Activated naive CD8-positive, alpha-beta T cell treated with anti-CD3 and anti-CD28 coated beads, Interleukin-2, amount 50 U/mL, for 24 hours (primary cell): ENCODE measurements around the gene NET1.
"Not testable (repeated sequence)": the region's sequence is repeated elsewhere in the genome, so short reads cannot be mapped to it uniquely, and the experiment has no call there.

Source experiments
- ATAC-seq: fragments of 150-1000 bp; cut with Tn5 transposase; one replicate; pipeline ENCODE4 v1.10.0; 2021
- DNase-seq: peaks from one replicate; pipeline ENCODE4 v3.0.0; 2021
- H3K27ac Mint-ChIP-seq: one replicate; pipeline ENCODE4 v1.8.0; 2021; ENCODE audit warnings: mild to moderate bottlenecking, mixed read lengths
- H3K27me3 Mint-ChIP-seq: one replicate; pipeline ENCODE4 v1.8.0; 2021; ENCODE audit warnings: mixed read lengths
- H3K36me3 Mint-ChIP-seq: one replicate; pipeline ENCODE4 v1.8.0; 2021; ENCODE audit warnings: low read depth, mixed read lengths
- H3K4me1 Mint-ChIP-seq: one replicate; pipeline ENCODE4 v1.8.0; 2021; ENCODE audit warnings: mixed read lengths
- H3K4me3 Mint-ChIP-seq: one replicate; pipeline ENCODE4 v1.8.0; 2021; ENCODE audit warnings: mild to moderate bottlenecking, moderate library complexity, mixed read lengths
- H3K9me3 Mint-ChIP-seq: one replicate; pipeline ENCODE4 v1.8.0; 2021; ENCODE audit warnings: mixed read lengths

Gene NET1

GRCh38 chr10:5460468-5461202 lies 48.3 kb downstream of the NET1 start:
- Mint-ChIP-seq H3K27ac (no peak overlapping the region), H3K27me3 (no peaks in the 10 kb centered on the region), H3K36me3 (peaks cover 26% of the 10 kb centered on the region), H3K4me1 (peaks cover 8% of the 10 kb centered on the region), H3K9me3 (no peaks in the 10 kb centered on the region), H3K4me3 (no peak overlapping the region)
- no peak for ATAC-seq
- no peak for DNase-seq

GRCh38 chr10:5461203-5461588 lies 48.8 kb downstream of the NET1 start:
- ATAC-seq: no peak
- Mint-ChIP-seq H3K4me1 (peaks cover 8% of the 10 kb centered on the region), H3K9me3 (no peaks in the 10 kb centered on the region), H3K4me3 (no peak overlapping the region), H3K36me3 (peaks cover 23% of the 10 kb centered on the region), H3K27me3 (no peaks in the 10 kb centered on the region), H3K27ac (no peak overlapping the region)
- DNase-seq: no peak

- H3K4me1 Mint-ChIP-seq: peaks cover 8% of the 10 kb centered on the region
- ATAC-seq (no peak), DNase-seq (no peak)
- no peak overlapping the region for H3K4me3 Mint-ChIP-seq
- no peaks in the 10 kb centered on the region for H3K27me3 Mint-ChIP-seq
- no peak overlapping the region for H3K27ac Mint-ChIP-seq
- H3K36me3 Mint-ChIP-seq: peaks cover 16% of the 10 kb centered on the region
- H3K9me3 Mint-ChIP-seq: no peaks in the 10 kb centered on the region
These were observed 49.8 kb downstream of the NET1 start for GRCh38 chr10:5461914-5462840.

GRCh38 chr10:5462841-5463293 lies 50.5 kb downstream of the NET1 start:
- Mint-ChIP-seq H3K27ac (no peak overlapping the region), H3K4me3 (no peak overlapping the region), H3K4me1 (peaks cover 6% of the 10 kb centered on the region), H3K36me3 (peaks cover 13% of the 10 kb centered on the region), H3K27me3 (no peaks in the 10 kb centered on the region), H3K9me3 (no peaks in the 10 kb centered on the region)
- ATAC-seq: no peak
- DNase-seq: no peak

GRCh38 chr10:5464546-5464945 lies 52.2 kb downstream of the NET1 start:
- Mint-ChIP-seq H3K27ac (no peak overlapping the region), H3K9me3 (no peaks in the 10 kb centered on the region), H3K27me3 (no peaks in the 10 kb centered on the region), H3K4me1 (no peaks in the 10 kb centered on the region), H3K36me3 (peaks cover 2% of the 10 kb centered on the region), H3K4me3 (no peak overlapping the region)
- ATAC-seq (no peak), DNase-seq (no peak)

- no peak overlapping the region for H3K27ac Mint-ChIP-seq
- no peak overlapping the region for H3K4me3 Mint-ChIP-seq
- H3K4me1 Mint-ChIP-seq: no peaks in the 10 kb centered on the region
- no peaks in the 10 kb centered on the region for H3K36me3 Mint-ChIP-seq
- no peak for DNase-seq
- no peaks in the 10 kb centered on the region for H3K27me3 Mint-ChIP-seq
- H3K9me3 Mint-ChIP-seq: no peaks in the 10 kb centered on the region
- ATAC-seq: no peak
These were observed 53.7 kb downstream of the NET1 start for GRCh38 chr10:5465976-5466450.

GRCh38 chr10:5466451-5467206 lies 54.3 kb downstream of the NET1 start:
- no peak overlapping the region for H3K27ac Mint-ChIP-seq
- ATAC-seq: no peak
- H3K9me3 Mint-ChIP-seq: no peaks in the 10 kb centered on the region
- no peaks in the 10 kb centered on the region for H3K4me1 Mint-ChIP-seq
- H3K4me3 Mint-ChIP-seq: no peak overlapping the region
- H3K36me3 Mint-ChIP-seq: no peaks in the 10 kb centered on the region
- H3K27me3 Mint-ChIP-seq: no peaks in the 10 kb centered on the region
- DNase-seq: no peak

- H3K27ac Mint-ChIP-seq: no peak overlapping the region
- no peak overlapping the region for H3K4me3 Mint-ChIP-seq
- no peaks in the 10 kb centered on the region for H3K4me1 Mint-ChIP-seq
- DNase-seq (no peak), ATAC-seq (no peak)
- no peaks in the 10 kb centered on the region for H3K36me3 Mint-ChIP-seq
- H3K27me3 Mint-ChIP-seq: no peaks in the 10 kb centered on the region
- H3K9me3 Mint-ChIP-seq: no peaks in the 10 kb centered on the region
These were observed 54.8 kb downstream of the NET1 start for GRCh38 chr10:5467207-5467535.

GRCh38 chr10:5467634-5468255 lies 55.4 kb downstream of the NET1 start:
- Mint-ChIP-seq H3K27me3 (no peaks in the 10 kb centered on the region), H3K4me1 (no peaks in the 10 kb centered on the region), H3K4me3 (no peak overlapping the region), H3K36me3 (no peaks in the 10 kb centered on the region), H3K9me3 (no peaks in the 10 kb centered on the region), H3K27ac (no peak overlapping the region)
- DNase-seq: no peak
- ATAC-seq: no peak

- ATAC-seq (no peak), DNase-seq (no peak)
- Mint-ChIP-seq H3K27ac (no peak overlapping the region), H3K36me3 (no peaks in the 10 kb centered on the region), H3K4me3 (no peak overlapping the region), H3K4me1 (no peaks in the 10 kb centered on the region), H3K27me3 (no peaks in the 10 kb centered on the region), H3K9me3 (no peaks in the 10 kb centered on the region)
These were observed 56.1 kb downstream of the NET1 start for GRCh38 chr10:5468262-5469106.

- Mint-ChIP-seq H3K27me3 (no peaks in the 10 kb centered on the region), H3K4me3 (no peak overlapping the region), H3K27ac (no peak overlapping the region), H3K4me1 (no peaks in the 10 kb centered on the region), H3K36me3 (no peaks in the 10 kb centered on the region), H3K9me3 (no peaks in the 10 kb centered on the region)
- DNase-seq: no peak
- no peak for ATAC-seq
These were observed 57.1 kb downstream of the NET1 start for GRCh38 chr10:5469353-5470061.

- H3K27ac Mint-ChIP-seq: no peak overlapping the region
These were observed 57.9 kb downstream of the NET1 start for GRCh38 chr10:5470062-5470751.

GRCh38 chr10:5474642-5475041 lies 62.3 kb downstream of the NET1 start:
- not testable (repeated sequence) for ATAC-seq, H3K27me3 Mint-ChIP-seq, H3K36me3 Mint-ChIP-seq, H3K9me3 Mint-ChIP-seq, H3K4me3 Mint-ChIP-seq, H3K27ac Mint-ChIP-seq, DNase-seq, H3K4me1 Mint-ChIP-seq

More at GRCh38 chr10:5470062-5470751, 57.9 kb downstream of the NET1 start:
- ATAC-seq (no peak), DNase-seq (no peak)
- Mint-ChIP-seq H3K4me3 (no peak overlapping the region), H3K27me3 (no peaks in the 10 kb centered on the region), H3K4me1 (no peaks in the 10 kb centered on the region), H3K9me3 (no peaks in the 10 kb centered on the region), H3K36me3 (no peaks in the 10 kb centered on the region)
